Muscle of leg (tissue), 11 donors: ENCODE results near the gene FAM241A. TPM values are rescaled to one million over a fixed set of nuclear protein-coding genes. Genes with fewer than 3 reads are reported as not detected.

Experiments
- DNase-seq: peaks from one replicate; pipeline ENCODE4 v3.0.0; 2013
- H3K27ac ChIP-seq: one replicate; pipeline ENCODE4 v1.5.1; 2013; ENCODE audit warnings: mild to moderate bottlenecking, low read length, control low read depth
- H3K27me3 ChIP-seq: one replicate; pipeline ENCODE4 v1.6.1; 2013; ENCODE audit warnings: low read length; ENCODE audit not compliant: control insufficient read depth, insufficient read depth
- H3K36me3 ChIP-seq: one replicate; pipeline ENCODE4 v1.6.1; 2013; ENCODE audit warnings: low read length; ENCODE audit not compliant: control insufficient read depth, insufficient read depth
- H3K4me1 ChIP-seq: one replicate; pipeline ENCODE4 v1.6.1; 2013; ENCODE audit warnings: low read length; ENCODE audit not compliant: control insufficient read depth, insufficient read depth
- H3K4me3 ChIP-seq: one replicate; pipeline ENCODE4 v1.5.1; 2013; ENCODE audit warnings: low read length, control low read depth
- H3K9me3 ChIP-seq: replicated peaks from 2 replicates; pipeline ENCODE4 v1.6.1; 2013; ENCODE audit warnings: low read depth, low read length; ENCODE audit not compliant: control insufficient read depth
- WGBS: methylation state at CpG from one replicate; pipeline ENCODE4 v1.1.5; 2013; ENCODE audit warnings: missing lambda C conversion rate; ENCODE audit not compliant: insufficient coverage; 5-methylcytosine and 5-hydroxymethylcytosine counted together
- polyA plus RNA-seq, 8 donors: library from polyadenylated mRNA; unstranded; fragments of 120-200 nt; gene quantifications; one replicate each; pipeline versions ENCODE4 v1.2.1 to v1.2.3, GENCODE V29; 2013; ENCODE audit warnings: inconsistent platforms in 1 of 8, low replicate concordance in 1 of 8; ENCODE audit not compliant: insufficient read length in 8 of 8, insufficient read depth in 1 of 8
- total RNA-seq: library from RNA; stranded (reverse); fragments of 120-200 nt; gene quantifications from one replicate; pipeline ENCODE4 v1.2.4, GENCODE V29; 2013

FAM241A gene
- total and polyA plus RNA-seq, 9 donors: 1.9 to 5.3 (median 4.0) TPM

- H3K27me3 ChIP-seq: no peaks in the 10 kb centered on the region
- no peaks in the 10 kb centered on the region for H3K9me3 ChIP-seq
- H3K4me1 ChIP-seq: no peaks in the 10 kb centered on the region
- 60% methylated on average over 1 of the region's 1 CpG for WGBS
- no peaks in the 10 kb centered on the region for H3K36me3 ChIP-seq
- no peak overlapping the region for H3K27ac ChIP-seq
- no peak overlapping the region for H3K4me3 ChIP-seq
- no peak for DNase-seq
Observed at GRCh38 chr4:112210777-112211176, 65.5 kb downstream of the FAM241A start.

- no peak for DNase-seq
- 80% methylated on average over 1 of the region's 2 CpGs for WGBS
- no peak overlapping the region for H3K27ac ChIP-seq
Observed at GRCh38 chr4:112213091-112213490, 67.8 kb downstream of the FAM241A start.

GRCh38 chr4:112213856-112214255, 68.6 kb downstream of the FAM241A start:
- no peak overlapping the region for H3K4me3 ChIP-seq
- no peak overlapping the region for H3K27ac ChIP-seq
- no peaks in the 10 kb centered on the region for H3K9me3 ChIP-seq
- no peaks in the 10 kb centered on the region for H3K4me1 ChIP-seq
- no peaks in the 10 kb centered on the region for H3K27me3 ChIP-seq
- WGBS: no CpG with 5 or more reads among the region's 3 CpGs
- no peak for DNase-seq
- H3K36me3 ChIP-seq: no peaks in the 10 kb centered on the region

More at GRCh38 chr4:112213091-112213490, 67.8 kb downstream of the FAM241A start:
- H3K9me3 ChIP-seq: no peaks in the 10 kb centered on the region
- H3K4me3 ChIP-seq: no peak overlapping the region
- no peaks in the 10 kb centered on the region for H3K4me1 ChIP-seq
- H3K27me3 ChIP-seq: no peaks in the 10 kb centered on the region
- H3K36me3 ChIP-seq: no peaks in the 10 kb centered on the region

GRCh38 chr4:112214390-112215264, 69.4 kb downstream of the FAM241A start:
- Histone ChIP-seq H3K36me3 (no peaks in the 10 kb centered on the region), H3K27me3 (no peaks in the 10 kb centered on the region), H3K4me1 (no peaks in the 10 kb centered on the region), H3K4me3 (no peak overlapping the region), H3K9me3 (no peaks in the 10 kb centered on the region), H3K27ac (no peak overlapping the region)
- DNase-seq: peak; percentile 46

- 92% methylated on average over 7 of the region's 7 CpGs for WGBS
- no peak for DNase-seq
- H3K9me3 ChIP-seq: no peaks in the 10 kb centered on the region
Observed at GRCh38 chr4:112219826-112220366, 74.6 kb downstream of the FAM241A start.

GRCh38 chr4:112222219-112222955, 77.1 kb downstream of the FAM241A start:
- Histone ChIP-seq H3K36me3 (no peaks in the 10 kb centered on the region), H3K27ac (no peak overlapping the region), H3K27me3 (no peaks in the 10 kb centered on the region), H3K4me3 (no peak overlapping the region), H3K4me1 (no peaks in the 10 kb centered on the region), H3K9me3 (no peaks in the 10 kb centered on the region)
- DNase-seq: no peak
- WGBS: 96% methylated on average over 41 of the region's 43 CpGs

More at GRCh38 chr4:112219826-112220366, 74.6 kb downstream of the FAM241A start:
- H3K4me1 ChIP-seq: no peaks in the 10 kb centered on the region
- no peaks in the 10 kb centered on the region for H3K27me3 ChIP-seq
- no peak overlapping the region for H3K27ac ChIP-seq
- no peaks in the 10 kb centered on the region for H3K36me3 ChIP-seq
- H3K4me3 ChIP-seq: no peak overlapping the region

- Histone ChIP-seq H3K27ac (no peak overlapping the region), H3K27me3 (no peaks in the 10 kb centered on the region), H3K4me1 (no peaks in the 10 kb centered on the region), H3K36me3 (no peaks in the 10 kb centered on the region), H3K9me3 (no peaks in the 10 kb centered on the region), H3K4me3 (no peak overlapping the region)
- no peak for DNase-seq
- WGBS: 60% methylated on average over 1 of the region's 4 CpGs
Observed at GRCh38 chr4:112225157-112225556, 79.9 kb downstream of the FAM241A start.

- under 1% methylated on average over 50 of the region's 52 CpGs for WGBS
- DNase-seq: peak; percentile 99
- no peaks in the 10 kb centered on the region for H3K27me3 ChIP-seq
- peak overlapping the region; percentile 98 for H3K27ac ChIP-seq
- no peaks in the 10 kb centered on the region for H3K9me3 ChIP-seq
- peak overlapping the region; percentile 77 for H3K4me3 ChIP-seq
- H3K4me1 ChIP-seq: peaks cover 2% of the 10 kb centered on the region
- no peaks in the 10 kb centered on the region for H3K36me3 ChIP-seq
Observed at GRCh38 chr4:112230879-112231778, 85.9 kb downstream of the FAM241A start.

GRCh38 chr4:112231779-112232713, 86.8 kb downstream of the FAM241A start, which contains the start of gene AP1AR:
TSS of gene AP1AR (plus strand) at chr4:112231787. CDS start at chr4:112232092, 305 bp downstream.
- Histone ChIP-seq H3K4me1 (peaks cover 2% of the 10 kb centered on the region), H3K4me3 (peak within 1 kb of the TSS; percentile 77), H3K9me3 (no peaks in the 10 kb centered on the region), H3K27me3 (no peaks in the 10 kb centered on the region), H3K36me3 (no peaks in the 10 kb centered on the region), H3K27ac (peak within 1 kb of the TSS; percentile 98)
- WGBS: under 1% methylated on average over 68 of the region's 70 CpGs
- DNase-seq: peak; percentile 91
